HCT116 (cell line): ENCODE data around the gene SIDT1.

Source experiments
- EGR1 ChIP-seq: IDR thresholded peaks from 2 replicates; pipeline ENCODE4 v1.6.1; 2012; ENCODE audit warnings: low read depth
- ELF1 ChIP-seq: IDR thresholded peaks from 2 replicates; pipeline ENCODE4 v1.6.1; 2012; ENCODE audit warnings: low read depth, borderline replicate concordance
- EZH2 ChIP-seq: fragments of 200-600 bp; sonication (generic); IDR thresholded peaks from 2 replicates; pipeline ENCODE4 v1.6.1; 2017; ENCODE audit warnings: antibody characterized with exemption, mixed run types
- POLR2A ChIP-seq: IDR thresholded peaks from 2 replicates; pipeline ENCODE4 v1.7.0; 2011; ENCODE audit warnings: borderline replicate concordance; ENCODE audit not compliant: insufficient read depth, insufficient read length; ENCODE audit errors: extremely low read depth
- TF ChIP-seq, protein P1 (sequence below), 3 experiments: fragments of 200-600 bp in 1 of 3; sonication (generic) in 1 of 3; IDR thresholded peaks in 2 of 3; conservative IDR thresholded peaks in 1 of 3; 2 replicates each; pipeline ENCODE4 v1.5.1; 2012 to 2017; ENCODE audit warnings: low read depth in 2 of 3, low read length in 2 of 3, antibody characterized with exemption in 1 of 3, borderline replicate concordance in 1 of 3, control low read depth in 1 of 3, mild to moderate bottlenecking in 1 of 3, mixed read lengths in 1 of 3, mixed run types in 1 of 3, moderate library complexity in 1 of 3; ENCODE audit not compliant: insufficient read depth in 1 of 3

GRCh38 chr3:113536627-113537101 lies 4.3 kb downstream of the SIDT1 start:
- TF ChIP-seq, protein P1, sequence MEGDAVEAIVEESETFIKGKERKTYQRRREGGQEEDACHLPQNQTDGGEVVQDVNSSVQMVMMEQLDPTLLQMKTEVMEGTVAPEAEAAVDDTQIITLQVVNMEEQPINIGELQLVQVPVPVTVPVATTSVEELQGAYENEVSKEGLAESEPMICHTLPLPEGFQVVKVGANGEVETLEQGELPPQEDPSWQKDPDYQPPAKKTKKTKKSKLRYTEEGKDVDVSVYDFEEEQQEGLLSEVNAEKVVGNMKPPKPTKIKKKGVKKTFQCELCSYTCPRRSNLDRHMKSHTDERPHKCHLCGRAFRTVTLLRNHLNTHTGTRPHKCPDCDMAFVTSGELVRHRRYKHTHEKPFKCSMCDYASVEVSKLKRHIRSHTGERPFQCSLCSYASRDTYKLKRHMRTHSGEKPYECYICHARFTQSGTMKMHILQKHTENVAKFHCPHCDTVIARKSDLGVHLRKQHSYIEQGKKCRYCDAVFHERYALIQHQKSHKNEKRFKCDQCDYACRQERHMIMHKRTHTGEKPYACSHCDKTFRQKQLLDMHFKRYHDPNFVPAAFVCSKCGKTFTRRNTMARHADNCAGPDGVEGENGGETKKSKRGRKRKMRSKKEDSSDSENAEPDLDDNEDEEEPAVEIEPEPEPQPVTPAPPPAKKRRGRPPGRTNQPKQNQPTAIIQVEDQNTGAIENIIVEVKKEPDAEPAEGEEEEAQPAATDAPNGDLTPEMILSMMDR (IDR thresholded peaks at IDR 0.05 in 2 of 3, conservative IDR thresholded peaks at IDR 0.05 in 1 of 3; ENCODE audit: borderline replicate concordance in 1 of 3, insufficient read depth in 1 of 3, low read depth in 2 of 3, low read length in 2 of 3), result no peak
- TF ChIP-seq EGR1 (no peak), EZH2 (no peak), ELF1 (no peak), POLR2A (no peak)
